ENCODE results near the gene HOXA2. TPM values are rescaled to one million over a fixed set of nuclear protein-coding genes. Genes with fewer than 3 reads are reported as not detected.

The HOXA2 gene
- total RNA-seq, 1 donor from 2014 or later = 0.59 TPM

- DNase-seq (ENCODE audit: low read depth, low spot score) = no peak
Measured at GRCh38 chr7:27100694-27101170, 1.8 kb downstream of the HOXA2 start.

DNA sequence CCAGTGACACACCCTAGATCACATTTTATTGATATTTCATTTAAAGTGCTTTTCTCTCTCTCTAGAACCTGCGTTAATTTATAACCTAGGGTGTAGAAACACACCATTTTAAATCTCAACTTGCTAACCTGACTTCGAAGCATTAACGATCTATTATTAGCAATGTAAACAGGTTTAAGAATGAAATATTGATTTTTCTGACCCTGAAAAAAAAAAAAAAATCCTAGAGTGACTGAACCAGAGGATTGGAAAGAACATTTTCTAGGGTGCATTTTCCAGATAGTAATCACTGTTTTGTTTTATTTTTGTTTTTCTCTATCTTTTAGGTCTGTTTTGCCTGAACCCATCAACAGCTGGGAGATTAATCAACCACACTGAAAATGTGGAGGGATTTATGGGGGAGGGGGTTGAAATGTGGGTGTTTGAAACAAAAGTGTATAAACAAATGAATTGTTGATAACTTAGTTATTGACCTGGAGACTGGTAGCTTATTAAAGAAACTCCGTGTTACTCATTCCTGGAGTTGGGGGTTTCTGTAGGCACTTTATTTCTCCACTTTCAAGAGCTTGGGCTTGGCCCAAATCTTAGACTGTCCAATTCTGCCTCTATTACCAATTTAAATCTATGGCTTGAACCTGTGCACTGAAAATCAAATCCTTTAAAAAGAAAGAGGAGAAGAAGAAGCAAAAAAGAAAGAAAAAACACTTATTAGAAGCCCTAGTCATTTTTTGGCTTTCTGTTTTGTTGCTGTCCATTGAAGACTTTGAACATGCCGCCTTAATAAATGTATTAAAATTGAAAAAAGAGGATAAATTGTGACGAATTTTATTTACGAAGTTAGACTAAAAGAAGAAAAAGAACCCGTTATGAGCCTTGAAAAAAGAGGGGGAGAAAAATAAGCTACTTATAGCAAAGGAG, 2.8 kb downstream of the HOXA2 start:
- DNase-seq (ENCODE audit: low read depth, low spot score) = no peak

- no peak for DNase-seq (ENCODE audit: low read depth, low spot score)
Measured at GRCh38 chr7:27098578-27099451, 3.7 kb downstream of the HOXA2 start.

GRCh38 chr7:27097686-27098577, 4.6 kb downstream of the HOXA2 start:
- no peak for DNase-seq (ENCODE audit: low read depth, low spot score)

- DNase-seq (ENCODE audit: low read depth, low spot score) = no peak
Measured at GRCh38 chr7:27096768-27097514, 5.5 kb downstream of the HOXA2 start.

- peak; percentile 85 for DNase-seq (ENCODE audit: low read depth, low spot score)
Measured at GRCh38 chr7:27095897-27096767, 6.4 kb downstream of the HOXA2 start, which contains the start of gene HOXA1. Gene HOXA1 (minus strand): TSS chr7:27096000. CDS start chr7:27095912, 88 bp downstream.

DNA sequence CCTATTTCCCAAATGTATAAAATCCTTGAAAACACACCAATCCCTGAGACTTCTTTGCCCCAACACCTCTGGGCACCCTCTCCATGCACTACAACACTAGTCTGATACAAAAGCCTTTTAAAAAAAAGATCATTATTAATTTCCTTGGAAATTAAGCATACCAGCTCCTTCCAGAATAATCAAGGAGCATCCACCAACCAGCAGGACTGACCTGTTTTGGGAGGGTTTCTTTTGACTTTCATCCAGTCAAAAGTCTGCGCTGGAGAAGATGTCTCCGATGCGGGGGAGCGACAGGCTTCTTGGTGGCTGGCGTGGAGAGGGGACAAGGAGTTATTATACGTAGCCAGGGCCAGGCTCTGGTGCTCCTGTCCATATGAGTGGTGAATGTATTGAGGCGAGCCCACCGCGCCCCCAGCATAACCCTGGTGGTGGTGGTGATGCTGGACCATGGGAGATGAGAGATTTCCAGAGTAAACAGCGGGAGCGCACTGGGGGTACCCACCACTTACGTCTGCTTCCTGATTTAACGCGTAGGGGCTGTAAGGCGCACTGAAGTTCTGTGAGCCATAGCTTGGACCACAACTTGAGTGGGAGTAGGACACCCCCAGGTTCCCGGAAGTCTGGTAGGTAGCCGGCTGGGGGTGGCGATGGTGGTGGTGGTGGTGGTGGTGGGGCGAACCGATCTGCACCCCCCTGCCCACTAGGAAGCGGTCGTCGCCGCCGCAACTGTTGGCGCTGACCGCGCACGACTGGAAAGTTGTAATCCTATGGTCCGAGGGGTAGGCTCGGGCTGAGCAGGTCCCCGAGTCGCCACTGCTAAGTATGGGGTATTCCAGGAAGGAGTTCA, 7.2 kb downstream of the HOXA2 start:
- no peak for DNase-seq (ENCODE audit: low read depth, low spot score)

GRCh38 chr7:27094304-27095049, 8.0 kb downstream of the HOXA2 start:
- DNase-seq (ENCODE audit: low read depth, low spot score) = no peak

GRCh38 chr7:27093184-27093895, 9.1 kb downstream of the HOXA2 start:
- DNase-seq (ENCODE audit: low read depth, low spot score) = no peak

DNA sequence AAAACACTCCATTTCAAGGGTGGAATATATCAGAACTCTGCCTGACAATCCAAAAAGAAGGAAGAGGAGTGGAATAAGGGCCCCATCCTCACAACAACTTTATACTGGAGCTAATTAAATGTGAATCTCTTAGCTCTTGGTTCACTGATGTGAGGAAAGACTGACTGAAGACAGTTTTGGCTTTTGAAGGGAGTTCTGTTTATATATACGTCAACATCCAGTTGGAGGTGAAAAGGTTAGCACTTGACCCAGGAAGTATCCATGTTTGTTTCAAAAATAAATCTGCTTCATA, 9.7 kb downstream of the HOXA2 start:
- no peak for DNase-seq (ENCODE audit: low read depth, low spot score)

GRCh38 chr7:27091941-27092818, 10.3 kb downstream of the HOXA2 start:
- no peak for DNase-seq (ENCODE audit: low read depth, low spot score)

GRCh38 chr7:27091105-27091504, 11.4 kb downstream of the HOXA2 start:
- no peak for DNase-seq (ENCODE audit: low read depth, low spot score)

- DNase-seq (ENCODE audit: low read depth, low spot score) = no peak
Measured at GRCh38 chr7:27088002-27088922, 14.2 kb downstream of the HOXA2 start.

- DNase-seq (ENCODE audit: low read depth, low spot score) = no peak
Measured at GRCh38 chr7:27083646-27084045, 18.8 kb downstream of the HOXA2 start.

GRCh38 chr7:27082171-27082570, 20.3 kb downstream of the HOXA2 start:
- DNase-seq (ENCODE audit: low read depth, low spot score) = no peak
